ENCODE data around the gene HMCN2.

- TF ChIP-seq, protein P1, sequence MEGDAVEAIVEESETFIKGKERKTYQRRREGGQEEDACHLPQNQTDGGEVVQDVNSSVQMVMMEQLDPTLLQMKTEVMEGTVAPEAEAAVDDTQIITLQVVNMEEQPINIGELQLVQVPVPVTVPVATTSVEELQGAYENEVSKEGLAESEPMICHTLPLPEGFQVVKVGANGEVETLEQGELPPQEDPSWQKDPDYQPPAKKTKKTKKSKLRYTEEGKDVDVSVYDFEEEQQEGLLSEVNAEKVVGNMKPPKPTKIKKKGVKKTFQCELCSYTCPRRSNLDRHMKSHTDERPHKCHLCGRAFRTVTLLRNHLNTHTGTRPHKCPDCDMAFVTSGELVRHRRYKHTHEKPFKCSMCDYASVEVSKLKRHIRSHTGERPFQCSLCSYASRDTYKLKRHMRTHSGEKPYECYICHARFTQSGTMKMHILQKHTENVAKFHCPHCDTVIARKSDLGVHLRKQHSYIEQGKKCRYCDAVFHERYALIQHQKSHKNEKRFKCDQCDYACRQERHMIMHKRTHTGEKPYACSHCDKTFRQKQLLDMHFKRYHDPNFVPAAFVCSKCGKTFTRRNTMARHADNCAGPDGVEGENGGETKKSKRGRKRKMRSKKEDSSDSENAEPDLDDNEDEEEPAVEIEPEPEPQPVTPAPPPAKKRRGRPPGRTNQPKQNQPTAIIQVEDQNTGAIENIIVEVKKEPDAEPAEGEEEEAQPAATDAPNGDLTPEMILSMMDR (IDR thresholded peaks at IDR 0.05) = no peak
- TF ChIP-seq POLR2A (IDR thresholded peaks at IDR 0.05) = no peak
Observed at GRCh38 chr9:130399768-130400167, 134.2 kb downstream of the HMCN2 start.

Data from uterus (tissue), 2 donors.